ENCODE measurements around the gene OR5H14. TPM values are rescaled to one million over a fixed set of nuclear protein-coding genes. Genes with fewer than 3 reads are reported as not detected.
"Not testable (repeated sequence)": the region's sequence is repeated elsewhere in the genome, so short reads cannot be mapped to it uniquely, and the experiment has no call there.

OR5H14 gene
- not detected for total RNA-seq
- long read RNA-seq, result 0 reads

DNA sequence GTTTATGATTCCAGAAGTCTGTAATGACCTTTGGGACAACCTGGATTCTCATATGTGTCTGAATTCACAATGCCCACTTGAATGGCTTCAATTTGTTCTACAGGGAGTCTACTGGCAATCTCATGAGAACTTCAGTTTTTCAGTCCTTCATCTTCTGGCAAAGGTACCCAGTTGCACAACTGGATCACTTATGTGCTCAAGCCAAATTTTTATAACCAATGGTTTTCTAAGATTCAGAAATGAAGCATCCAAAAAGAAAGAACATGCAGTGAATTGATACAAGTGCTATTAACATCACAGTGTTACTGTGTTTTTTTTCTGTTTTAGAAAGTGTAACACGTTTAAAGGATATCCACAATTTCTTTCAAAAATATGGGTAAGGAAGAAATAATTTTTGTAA is at the start of gene OR5H14:
Gene OR5H14 (plus strand): TSS at position 301 of the 400 bp plus-strand sequence. CDS start 1,907 bp downstream, outside the sequence.
- DNase-seq (ENCODE audit: low spot score), result no peak

DNA sequence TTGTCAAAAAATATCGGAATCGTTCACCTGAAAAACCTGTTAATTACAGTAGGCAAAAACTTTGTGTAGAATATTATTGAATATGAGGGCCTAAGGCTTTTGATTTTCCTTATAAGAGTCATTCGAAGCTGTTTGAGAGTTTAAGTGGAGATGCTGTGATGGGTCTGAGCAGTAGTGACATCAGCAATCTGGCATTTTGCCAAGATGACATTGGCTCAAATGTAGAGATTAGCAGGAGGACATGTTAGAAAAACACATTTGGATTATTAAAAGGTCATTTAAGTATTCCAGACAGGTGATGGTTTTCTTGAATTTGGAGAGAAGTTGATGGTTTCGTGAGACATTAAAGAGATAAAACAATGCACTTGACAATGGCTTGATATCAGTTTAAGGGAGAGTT is 47.4 kb upstream of the OR5H14 start:
- no peak for DNase-seq (ENCODE audit: low spot score)

DNA sequence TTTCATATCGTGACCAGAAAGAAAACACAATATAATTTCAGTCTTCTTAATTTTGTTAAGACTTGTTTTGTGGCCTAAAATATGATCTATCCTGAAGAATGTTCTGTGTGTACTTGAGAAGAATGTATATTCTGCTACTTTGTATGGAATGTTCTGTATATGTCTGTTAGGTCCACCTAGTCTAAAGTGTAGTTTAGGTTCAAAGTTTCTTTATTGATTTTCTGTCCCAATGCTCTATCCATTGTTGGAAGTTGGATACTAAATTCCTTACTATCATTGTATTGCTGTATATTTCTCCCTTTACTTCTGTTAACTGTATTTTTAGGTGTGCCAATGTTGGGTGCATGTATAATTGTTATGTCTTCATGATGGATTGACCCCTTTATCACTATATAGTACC is 39.1 kb upstream of the OR5H14 start:
- no peak for DNase-seq (ENCODE audit: low spot score)

DNA sequence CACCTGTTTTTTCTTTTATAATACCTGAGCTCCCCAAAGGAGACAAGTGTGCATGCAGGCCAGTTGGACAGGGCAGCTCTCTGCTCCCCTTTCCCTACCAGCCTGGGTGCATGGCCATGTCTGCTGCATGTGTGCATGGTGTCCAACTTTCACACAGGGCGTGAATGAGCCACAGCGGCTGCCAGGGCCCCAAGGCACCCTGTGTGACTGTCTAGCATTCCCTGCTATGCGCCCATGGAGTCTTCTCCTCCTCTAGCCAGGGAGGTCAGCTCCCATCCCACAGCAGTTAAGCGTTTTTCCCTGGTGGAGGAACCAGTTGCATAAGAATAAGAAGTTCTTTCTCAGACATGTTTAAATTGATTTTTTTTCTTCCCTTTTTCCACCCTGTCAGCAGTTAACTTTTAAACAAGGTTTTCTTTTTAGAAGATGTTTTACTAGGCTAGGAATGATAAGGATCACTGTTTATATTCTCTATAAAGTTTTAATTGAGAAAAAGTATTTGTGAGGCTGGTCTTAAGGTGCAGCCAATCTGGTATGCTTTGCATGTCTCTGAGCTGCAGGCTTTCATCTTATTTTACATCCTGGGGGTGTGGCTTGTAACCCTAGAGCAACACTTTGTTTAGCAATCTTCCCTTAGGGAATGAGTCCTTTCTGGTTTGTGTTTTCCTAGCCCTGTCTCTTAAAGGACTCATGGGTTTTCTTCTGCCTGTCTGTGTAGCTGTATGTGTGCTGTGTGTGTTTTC is 37.3 kb upstream of the OR5H14 start:
- DNase-seq (ENCODE audit: low spot score), result no peak

DNA sequence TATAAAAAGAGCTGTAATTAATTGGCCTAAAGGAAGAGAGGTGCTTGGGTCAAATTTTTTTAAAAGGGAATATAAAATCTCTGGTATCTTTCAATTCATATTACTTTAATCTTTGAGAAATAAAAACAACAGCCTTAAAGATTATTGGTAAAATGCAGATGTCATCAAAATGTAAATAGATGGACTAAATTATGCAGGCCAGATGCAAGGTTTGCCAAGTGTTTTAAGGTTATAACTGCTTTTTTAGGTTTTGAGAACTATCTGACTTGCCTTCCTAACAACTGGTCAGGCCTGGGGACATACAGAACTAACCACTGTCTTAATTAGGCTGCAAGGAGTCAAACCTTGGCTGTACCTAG is 36.8 kb upstream of the OR5H14 start:
- DNase-seq (ENCODE audit: low spot score), result no peak

DNA sequence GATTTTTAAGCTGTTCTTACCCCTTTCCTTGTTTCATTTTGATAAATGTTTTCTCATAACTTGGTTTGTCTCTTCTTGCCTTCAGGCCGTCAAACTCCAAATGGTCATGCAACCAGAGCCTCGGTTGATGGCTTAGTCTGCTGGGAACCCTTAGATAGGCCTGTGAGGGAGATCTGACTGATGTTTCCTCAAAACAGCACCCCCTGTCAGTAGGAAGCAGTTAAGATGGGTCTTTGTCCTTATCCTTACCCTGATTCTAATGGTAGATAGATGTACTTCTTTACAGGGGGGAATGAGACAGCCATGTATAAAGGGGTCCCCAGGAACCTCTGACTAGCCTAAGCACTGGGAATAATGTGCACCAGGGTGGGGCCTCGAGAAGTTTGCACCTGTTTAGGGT is 33.0 kb upstream of the OR5H14 start:
- no peak for DNase-seq (ENCODE audit: low spot score)

DNA sequence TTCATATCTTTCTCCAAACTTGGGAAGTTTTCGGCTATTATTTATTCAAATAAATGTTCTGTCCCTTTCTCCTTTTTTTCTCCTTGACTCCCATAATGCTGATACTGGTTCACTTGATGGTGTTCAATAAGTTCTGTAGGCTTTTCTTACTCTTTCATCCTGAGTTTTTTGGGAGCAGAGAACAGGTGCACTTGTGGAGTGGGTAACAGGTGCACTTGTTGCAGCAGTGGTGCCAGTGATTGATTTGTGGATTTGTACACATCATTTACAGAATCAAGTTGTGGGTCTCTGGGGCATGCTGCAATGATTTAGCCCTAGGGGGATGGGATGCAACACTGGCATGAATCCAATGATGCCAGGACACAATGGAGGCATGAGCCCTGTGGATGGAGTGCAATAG is 31.6 kb upstream of the OR5H14 start:
- no peak for DNase-seq (ENCODE audit: low spot score)

DNA sequence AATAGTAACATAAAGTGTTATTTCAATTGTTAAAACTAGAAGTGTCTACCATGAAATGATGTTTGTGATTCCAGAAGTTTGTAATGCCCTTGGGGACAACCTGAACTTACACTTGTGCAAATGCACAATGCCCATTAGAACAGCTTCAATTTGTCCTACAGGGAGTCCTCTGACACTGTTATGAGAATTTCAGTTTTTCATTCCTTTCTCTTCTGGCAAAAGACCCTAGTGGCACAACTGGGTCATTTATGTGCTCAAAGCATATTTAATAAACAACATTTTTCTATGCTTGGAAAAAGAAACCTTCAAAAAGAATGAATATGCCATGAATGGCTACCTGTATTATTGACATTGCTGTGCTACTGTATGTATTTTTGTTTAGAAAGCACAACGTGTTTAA is 16.9 kb upstream of the OR5H14 start, which contains the start of gene OR5H1:
Gene OR5H1 (plus strand): TSS at position 301 of the 400 bp plus-strand sequence. CDS start 1,977 bp downstream, outside the sequence.
- DNase-seq (ENCODE audit: low spot score), result no peak

DNA sequence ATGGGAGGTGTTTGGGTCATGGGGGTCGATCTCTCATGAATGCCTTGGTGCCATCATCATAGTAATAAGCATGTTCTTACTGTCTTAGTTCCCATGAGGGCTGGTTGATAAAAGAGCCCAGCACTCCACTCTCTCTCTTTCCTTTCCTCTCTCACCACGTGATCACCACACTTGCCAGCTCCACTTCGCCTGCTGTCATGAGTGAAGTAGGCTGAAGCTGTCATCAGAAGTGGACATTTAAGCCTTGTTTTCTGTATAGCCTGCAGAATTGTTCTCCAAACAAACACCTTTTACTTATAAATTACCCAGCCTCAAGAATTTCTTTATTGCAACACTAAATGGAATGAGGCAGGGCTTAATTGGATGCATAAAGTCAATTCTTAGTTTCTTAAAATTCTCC is 10.6 kb upstream of the OR5H14 start:
- no peak for DNase-seq (ENCODE audit: low spot score)

DNA sequence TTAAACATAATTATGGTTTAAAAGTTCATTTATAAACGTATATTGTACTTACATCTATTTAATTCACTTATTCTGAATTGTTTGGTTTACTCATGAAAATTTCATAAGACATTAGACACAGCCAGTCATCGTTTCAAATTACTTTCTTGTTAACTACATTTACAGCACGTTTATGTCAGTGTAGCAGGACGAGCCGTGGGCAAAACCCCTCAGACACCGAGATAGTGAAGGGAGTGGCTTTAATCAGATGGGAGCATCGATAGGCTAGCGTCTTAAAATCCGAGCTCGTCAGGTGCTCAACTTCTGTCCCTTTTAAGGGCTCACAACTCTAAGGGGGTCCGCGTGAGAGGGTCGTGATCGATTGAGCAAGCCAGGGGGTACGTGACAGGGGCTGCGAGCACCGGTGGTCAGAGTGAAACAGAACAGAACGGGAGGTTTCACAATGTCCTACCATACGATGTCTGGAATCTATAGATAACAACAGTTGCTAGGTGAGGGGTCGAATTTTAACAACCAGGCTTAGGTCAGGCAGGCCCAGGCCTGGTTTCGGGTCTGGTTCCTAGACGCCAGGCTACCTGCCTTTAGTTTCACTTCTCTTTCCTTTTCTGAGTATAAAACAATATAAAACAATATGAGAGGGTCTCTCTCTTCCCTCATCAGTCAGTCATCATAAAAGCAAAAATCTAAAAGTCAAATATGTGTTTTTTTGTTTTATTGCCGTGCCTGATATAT is 9.3 kb upstream of the OR5H14 start:
- not testable (repeated sequence) for DNase-seq (ENCODE audit: low spot score)

DNA sequence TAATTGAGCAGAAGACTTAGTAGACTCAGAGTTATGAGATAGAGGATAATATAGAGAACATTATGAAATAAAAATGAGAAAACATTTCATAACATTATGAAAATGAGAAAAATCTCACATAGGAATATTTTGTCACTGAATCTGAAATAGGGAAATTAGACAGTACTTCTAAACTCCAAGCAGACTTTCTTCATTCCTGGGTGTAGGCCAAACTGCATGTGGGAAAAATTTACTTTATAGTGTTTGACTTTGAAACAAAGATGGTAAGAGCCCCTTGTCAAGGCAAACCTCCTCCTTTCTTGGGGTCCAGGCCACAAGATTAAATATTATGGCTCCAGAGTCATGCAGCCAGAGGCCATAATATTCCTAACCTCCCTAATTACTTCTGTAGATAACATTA is 6.7 kb upstream of the OR5H14 start:
- DNase-seq (ENCODE audit: low spot score), result no peak

DNA sequence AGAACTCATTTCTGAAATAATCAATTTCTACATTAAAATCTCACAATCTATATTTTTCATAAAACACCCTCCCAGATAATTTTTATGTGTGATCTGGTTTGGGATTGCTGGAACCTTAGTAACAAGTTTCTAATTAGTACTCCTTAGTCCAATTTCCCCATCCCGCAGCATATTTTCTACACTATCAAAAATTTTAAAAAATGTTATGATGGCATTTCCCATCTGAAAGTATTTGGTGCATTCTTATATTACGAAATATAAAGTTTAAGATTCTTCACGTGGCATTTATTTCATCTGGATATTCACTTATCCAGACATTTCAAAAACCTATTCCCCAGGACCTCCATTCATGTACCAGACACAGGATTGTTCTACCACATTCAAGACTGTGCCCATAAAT is 1.5 kb downstream of the OR5H14 start:
- no peak for DNase-seq (ENCODE audit: low spot score)

DNA sequence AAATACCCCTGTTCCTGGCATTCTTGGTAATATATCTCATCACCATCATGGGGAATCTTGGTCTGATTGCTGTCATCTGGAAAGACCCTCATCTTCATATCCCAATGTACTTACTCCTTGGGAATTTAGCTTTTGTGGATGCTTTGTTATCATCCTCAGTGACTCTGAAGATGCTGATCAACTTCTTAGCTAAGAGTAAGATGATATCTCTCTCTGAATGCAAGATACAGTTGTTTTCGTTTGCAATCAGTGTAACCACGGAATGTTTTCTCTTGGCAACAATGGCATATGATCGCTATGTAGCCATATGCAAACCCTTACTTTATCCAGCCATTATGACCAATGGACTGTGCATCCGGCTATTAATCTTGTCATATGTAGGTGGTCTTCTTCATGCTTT is 2.2 kb downstream of the OR5H14 start:
- not testable (repeated sequence) for DNase-seq (ENCODE audit: low spot score)

DNA sequence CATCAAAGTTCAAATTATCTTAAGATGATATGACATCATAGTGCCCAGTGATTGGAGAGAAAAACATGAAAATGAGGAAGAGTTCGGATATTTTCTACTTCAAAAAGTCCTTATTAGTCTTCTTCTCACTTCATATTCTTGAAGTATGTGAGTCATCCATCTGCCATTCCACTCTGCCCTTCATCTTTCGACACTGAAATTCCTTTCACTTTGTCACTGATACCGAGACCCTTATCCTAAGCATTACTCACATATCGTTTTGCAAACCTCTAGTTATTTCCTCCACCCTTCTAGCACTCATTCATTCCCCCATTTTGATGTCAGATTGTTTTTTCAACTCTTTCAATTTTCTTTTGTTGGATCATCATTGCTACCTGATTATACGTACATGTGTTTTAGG is 4.0 kb downstream of the OR5H14 start:
- no peak for DNase-seq (ENCODE audit: low spot score)

DNA sequence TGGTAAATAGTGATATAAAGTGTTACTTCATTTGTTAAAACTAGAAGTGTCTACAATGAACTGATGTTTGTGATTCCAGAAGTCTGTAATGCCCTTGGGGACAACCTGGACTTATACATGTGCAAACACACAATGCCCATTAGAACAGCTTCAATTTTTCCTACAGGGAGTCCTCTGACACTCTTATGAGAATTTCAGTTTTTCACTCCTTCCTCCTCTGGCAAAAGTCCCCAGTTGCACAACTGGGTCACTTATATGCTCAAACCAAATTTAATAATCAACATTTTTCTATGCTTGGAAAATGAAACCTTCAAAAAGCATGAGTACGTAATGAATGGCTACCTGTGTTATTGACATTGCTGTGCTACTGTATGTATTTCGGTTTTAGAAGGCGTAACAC is 19.1 kb downstream of the OR5H14 start, which contains the start of gene OR5H15:
Gene OR5H15 (plus strand): TSS at position 301 of the 400 bp plus-strand sequence. CDS start 2,004 bp downstream, outside the sequence.
- DNase-seq (ENCODE audit: low spot score), result no peak

DNA sequence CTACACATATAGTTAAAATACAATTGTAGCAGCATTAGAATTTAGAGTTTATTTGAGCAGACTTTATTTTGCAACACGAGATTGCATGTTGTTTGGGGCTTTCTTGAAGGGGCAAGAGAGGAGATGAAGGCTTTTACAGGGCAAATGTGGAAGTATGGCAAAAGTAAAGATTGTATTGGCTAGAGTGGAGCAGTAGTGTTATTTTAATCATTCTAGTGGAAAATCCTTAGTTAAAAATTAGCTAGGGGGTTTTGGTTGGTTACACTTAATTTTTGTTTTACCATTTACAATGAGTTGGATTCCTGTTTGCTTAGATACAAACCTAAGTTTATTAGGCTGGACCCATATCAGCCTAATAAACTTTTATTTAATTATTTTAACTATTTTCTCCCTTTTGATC is 23.8 kb downstream of the OR5H14 start:
- DNase-seq (ENCODE audit: low spot score), result no peak

DNA sequence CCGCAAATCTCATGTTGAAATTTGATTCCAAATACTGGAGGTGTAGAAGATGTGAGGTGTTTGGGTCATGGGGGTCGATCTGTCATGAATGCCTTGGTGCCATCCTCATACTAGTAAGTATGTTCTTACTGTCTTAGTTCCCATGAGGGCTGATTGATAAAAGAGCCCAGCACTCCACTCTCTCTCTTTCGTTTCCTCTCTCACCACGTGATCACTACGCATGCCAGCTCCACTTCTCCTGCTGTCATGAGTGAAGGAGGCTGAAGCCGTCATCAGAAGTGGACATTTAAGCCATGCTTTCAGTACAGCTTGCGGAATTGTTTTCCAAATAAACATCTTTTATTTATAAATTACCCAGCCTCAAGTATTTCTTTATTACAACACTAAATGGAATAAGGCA is 25.3 kb downstream of the OR5H14 start:
- DNase-seq (ENCODE audit: low spot score), result no peak

DNA sequence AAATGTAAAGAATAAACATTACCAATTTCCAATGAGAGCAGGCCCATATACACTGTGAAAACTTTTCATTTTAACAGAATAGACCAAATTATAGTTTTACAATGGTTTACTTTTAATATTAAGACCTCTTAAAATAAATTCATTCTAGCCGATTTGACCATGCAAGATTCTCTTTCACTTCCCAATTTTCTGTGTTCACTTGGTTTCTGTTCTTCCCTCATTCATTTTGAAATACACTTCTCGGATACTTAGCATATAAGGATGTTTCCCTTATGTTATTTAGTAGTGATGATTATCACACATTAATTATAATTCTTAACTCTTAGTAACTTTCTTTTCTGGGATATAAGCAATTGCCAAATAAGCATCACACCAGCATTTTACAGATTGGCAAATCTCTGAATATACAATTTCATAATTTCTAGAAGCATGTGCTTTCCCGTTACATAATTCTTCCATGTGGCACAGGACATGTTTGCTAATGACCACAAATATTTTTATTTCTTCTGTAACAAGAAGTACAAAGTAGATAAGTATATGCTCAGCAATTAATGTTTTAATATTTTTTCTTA is 33.1 kb downstream of the OR5H14 start:
- DNase-seq (ENCODE audit: low spot score), result no peak

DNA sequence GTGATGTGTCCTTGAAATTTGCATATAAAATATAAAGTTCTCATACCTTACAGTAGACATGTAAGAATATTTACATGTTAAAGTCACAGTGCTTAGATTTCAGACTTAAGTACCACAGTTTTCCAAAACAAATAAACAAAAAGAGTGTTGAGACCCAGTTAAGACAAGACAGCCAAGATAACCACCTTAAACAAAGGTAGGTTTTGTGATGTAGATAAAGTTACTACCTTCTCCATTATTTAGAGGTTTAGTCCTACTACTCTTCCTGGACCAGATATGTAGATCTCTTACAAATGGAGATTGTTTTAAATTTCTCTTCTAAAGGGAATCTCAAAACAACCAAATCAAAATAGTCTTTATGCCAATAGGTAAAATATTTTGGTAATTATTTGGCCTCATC is 34.9 kb downstream of the OR5H14 start:
- DNase-seq (ENCODE audit: low spot score), result no peak

DNA sequence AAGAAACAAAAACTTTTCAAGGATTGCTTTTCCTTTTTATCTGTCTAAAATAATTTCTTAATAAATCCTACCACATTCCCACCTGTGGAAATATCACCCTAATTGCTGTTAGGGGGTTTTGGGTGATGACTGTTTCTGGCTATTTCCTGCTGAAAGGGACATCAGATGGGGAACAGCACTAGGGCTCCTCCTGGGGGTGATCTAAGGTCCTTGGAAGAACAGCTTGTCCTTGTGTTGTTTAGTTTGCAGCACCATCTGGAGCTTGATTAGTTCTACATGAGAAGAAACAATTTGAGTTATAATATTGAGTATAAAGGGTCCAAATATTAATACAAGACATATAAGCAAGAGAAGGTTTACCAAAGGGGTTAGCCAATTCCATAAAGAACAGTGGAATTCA is 37.9 kb downstream of the OR5H14 start:
- DNase-seq (ENCODE audit: low spot score), result no peak

DNA sequence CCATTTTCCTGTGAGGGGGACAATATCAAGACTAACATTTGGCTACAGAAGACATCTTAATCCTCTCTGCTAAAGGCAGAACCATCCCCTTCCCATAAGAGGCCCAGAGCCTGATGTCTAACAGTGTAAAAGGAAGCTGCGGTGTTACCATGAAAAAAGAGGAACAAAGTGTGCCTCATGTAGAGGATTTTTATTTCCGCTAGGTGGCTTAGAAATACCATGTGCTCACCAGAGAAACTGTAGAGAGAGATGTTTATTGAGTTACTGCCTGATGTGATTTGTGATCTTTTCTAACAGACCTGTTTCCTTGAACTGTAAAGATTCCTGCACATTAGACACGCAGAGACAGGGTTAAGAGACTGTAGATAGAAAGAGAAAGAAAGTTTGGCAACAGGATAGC is 41.3 kb downstream of the OR5H14 start:
- no peak for DNase-seq (ENCODE audit: low spot score)

DNA sequence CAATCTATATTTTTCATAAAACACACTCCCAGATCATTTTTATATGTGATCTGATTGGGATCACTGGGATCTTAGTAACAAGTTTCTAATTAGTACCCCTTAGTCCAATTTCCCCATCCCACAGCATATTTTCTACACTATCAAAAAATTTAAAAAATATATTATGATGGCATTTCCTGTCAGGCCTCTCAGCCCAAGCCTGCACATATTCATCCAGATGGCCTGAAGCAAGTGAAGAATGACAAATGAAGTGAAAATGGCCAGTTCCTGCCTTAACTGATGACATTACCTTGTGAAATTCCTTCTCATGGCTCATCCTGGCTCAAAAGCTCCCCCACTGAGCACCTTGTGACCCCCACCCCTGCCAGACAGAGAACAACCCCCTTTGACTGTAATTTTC is 43.6 kb downstream of the OR5H14 start:
- DNase-seq (ENCODE audit: low spot score), result not testable (repeated sequence)
